GM19438 (cell line): ENCODE results near the gene KCTD1.

ENCODE experiments used
- ATAC-seq: cut with Tn5 transposase; IDR thresholded peaks from one replicate; pipeline ENCODE4 v1.9.1; 2021; ENCODE audit warnings: low read depth; ENCODE audit not compliant: unreplicated experiment

The KCTD1 gene

DNA sequence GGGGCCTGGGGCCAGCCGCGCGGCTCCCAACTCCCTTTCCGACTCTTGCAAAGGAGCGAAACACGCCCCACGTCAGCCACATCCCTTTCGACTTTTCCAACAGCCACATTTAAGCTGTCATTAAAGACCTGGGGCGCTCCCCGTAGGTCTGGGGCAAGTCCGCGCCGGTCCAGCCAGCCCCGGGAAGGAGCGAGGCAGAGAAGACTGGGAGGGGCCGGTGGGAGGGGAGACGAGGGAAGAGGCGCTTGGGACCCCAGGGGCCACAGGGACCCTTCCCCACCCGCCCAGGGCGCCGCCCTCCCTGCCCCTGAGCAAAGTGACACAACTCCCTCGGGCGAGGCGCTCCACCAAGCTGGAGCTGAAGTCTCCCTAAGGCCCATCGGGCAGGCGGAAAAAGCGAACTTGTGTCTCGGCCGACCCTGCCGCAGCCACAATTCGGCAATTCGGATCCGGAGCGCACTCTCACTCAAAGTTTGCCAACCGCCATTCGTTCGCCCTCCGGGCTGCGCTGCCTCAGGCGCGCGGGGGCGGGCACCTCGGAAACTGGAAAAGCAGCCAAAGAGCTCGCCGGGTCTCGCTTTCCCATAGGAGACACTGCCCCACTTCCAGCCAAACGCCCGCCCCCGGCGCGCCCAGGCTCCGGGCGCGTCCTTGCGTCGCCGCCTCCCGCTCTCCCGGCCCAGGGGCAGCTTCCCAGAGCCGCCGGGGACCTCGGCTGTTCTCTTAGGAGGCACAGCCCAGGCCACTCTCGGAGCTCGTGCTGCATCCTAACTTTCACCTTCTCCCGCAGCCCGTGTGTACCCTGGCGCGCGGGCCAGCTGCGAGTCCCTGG is 1.1 kb upstream of the KCTD1 start:
- ATAC-seq = no peak

DNA sequence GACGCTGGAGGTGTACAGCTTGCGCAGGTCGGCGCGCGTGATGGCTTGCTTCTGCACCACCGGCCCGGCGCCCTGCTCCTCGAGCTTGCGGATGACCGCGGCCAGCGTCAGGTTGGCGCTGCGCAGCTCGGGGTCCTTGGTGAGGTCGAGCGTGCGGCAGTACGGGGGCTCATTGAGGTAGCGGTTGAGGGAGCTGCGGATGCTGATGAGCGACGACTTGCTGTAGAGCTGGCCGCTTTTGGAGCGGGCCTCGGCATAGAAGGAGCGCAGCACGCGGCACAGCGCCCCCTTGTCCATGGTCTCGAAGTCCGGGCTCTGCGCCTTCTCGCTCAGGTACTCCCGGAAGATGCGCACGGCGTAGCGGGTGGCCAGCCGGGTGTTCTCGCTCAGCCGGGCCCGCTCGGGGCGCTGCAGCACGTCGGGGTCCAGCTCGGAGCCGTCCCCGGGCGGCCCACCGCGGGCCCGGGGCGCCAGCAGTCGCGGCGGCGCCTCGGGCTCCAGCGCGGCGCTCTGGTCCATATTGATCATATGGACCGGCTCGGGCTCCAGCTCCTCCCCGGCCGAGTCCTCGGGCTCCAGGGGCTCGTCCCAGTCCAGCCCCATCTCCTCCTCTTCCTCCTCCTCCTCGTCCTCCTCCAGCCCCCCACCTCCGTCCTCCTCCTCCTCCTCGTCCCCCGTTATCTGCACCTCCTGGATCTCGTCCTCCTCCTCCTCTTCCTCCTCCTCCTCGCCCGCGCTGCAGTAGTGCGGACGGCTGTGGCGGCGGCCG is 523 bp downstream of the KCTD1 start:
- peak; percentile 71 for ATAC-seq

DNA sequence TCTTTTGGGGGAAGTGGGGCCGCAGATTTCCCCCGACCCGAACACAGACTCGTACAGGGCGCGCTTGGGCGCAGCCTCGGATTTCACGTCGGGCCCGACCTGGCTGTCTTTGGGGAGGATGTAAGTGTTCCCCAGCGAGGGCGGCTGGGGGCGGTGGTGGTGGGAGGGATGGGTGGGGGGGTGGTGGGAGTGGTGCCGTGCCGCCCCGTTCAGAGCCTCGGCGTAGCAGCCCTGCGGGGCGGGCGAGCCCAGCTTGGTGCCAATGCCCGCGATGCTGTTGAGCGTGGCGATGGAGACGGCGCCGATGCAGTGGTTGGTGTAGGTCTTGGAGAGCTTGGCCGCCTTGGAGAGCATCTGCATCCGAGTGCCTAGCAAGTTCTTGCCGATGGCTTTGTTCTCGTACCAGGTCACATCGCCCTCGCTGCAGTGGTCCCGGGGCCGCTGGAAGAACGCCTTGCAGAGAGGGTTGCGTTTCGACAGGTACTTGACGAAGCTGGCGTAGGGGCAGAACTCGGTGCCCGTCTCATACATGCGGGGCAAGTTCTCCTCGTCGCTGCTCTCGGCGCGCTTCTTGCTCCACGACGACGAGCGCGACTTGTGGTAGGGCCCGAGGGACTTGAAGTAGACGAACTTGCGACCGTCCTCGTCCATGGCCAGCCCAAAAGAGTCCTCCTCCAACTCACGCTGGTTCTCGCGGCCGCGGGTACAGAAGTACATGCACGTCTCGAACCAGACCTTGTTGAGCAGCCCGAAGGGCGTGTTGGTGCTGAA is 1.3 kb downstream of the KCTD1 start:
- ATAC-seq = no peak

DNA sequence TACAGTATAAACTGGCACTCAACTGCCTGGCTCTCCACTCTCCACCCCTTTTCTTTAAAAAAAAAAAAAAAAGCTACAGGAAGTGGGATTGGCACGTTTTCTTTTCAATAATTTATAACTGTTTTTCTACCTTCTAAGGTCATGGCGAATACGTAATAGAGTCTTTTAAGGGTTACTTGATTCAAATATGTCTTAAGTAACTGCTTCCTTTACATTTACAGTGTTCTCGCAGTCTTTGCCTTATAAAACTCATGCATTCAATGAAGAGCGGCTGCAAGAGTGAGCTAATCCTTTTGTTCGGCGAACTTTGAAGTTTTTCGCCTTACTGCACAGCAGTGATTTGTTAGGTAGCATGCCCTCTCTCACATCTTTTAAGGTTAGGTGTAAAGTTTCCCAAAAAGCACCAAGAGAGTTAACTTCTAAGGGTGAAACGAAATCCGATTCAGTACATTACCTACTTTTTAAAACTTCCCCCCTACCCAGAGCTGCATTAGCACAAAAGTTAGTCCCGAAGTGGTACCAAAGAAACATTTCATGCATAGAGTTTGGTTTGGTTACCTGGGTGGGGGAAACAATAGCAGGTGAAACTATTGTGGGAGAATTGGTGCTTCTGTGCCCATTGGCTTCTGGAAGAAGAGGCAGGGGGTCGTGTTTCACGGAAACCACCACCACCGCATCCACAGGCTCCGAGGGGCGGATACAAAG is 2.0 kb downstream of the KCTD1 start:
- no peak for ATAC-seq

DNA sequence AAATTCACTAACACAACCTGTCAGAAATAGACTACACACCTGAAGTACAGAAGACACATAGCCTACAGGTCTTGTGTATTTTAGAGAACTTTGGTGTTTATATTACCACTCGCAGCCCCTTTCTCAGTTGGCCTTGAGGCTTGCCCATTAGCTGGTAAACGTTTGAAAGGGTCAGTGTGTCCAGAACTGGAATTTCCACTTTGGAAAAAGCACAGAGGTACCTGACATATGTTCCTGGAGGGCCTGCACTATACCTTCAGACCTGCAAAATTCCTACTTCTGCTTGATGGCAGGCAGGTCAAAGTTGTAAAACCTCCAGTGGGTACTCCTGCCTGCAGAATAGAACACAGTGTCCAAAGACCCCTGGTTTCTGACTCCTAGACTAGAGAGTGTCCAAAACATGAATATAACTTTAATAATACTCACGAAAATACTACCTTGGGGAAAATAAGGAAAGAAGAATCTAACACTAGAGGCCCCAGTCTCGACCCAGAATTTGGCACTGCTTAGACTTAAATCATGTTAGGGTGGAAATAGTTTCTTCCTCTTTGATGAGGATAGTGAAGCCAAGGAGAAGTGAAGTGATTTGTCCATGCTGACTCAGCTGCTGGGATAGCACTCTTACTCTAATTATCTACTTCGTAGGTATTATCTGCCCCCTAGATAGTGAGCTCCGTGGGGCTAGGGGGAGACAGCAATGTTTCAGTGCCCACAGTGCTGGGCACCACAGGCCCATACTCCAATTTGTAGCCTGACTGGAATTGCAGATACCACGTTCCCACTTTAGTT is 2.8 kb downstream of the KCTD1 start:
- ATAC-seq = no peak

DNA sequence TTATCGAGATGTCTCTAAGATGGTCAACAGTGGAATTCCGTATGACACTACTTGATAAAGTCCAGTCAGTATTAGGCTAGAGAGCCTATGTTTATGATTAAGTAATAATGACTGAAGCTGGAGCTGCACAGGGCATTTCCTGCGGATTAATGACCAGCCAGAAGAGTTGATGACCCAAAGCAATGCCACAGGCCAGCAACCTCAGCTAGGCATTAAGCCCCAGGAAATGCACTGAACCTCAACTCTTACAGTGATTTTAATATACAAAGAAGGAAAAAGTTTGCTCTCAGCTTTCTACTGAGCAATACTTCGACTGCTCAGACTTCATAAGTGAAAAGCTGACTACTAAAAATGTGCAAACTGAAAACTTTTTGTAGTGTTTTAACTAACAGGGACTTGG is 3.9 kb downstream of the KCTD1 start:
- no peak for ATAC-seq

DNA sequence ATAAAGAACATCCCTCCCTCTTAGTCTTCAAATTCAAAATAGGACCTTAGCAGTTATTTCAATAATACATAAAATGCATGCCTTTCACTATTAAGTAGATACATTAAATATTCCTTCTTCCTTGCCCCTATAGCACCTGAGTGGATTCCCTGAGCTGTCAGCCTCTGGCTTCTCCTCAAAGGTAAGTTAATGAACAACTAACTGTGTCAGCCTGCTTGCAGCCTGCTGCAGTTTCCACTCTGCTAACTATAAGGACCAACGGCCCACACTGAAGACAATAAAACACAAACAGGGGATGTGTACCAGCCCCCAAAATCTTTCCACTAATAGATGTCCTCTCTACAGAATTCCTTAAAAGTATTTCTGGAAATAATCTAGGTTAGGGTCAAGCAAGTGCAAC is 5.0 kb downstream of the KCTD1 start:
- no peak for ATAC-seq

DNA sequence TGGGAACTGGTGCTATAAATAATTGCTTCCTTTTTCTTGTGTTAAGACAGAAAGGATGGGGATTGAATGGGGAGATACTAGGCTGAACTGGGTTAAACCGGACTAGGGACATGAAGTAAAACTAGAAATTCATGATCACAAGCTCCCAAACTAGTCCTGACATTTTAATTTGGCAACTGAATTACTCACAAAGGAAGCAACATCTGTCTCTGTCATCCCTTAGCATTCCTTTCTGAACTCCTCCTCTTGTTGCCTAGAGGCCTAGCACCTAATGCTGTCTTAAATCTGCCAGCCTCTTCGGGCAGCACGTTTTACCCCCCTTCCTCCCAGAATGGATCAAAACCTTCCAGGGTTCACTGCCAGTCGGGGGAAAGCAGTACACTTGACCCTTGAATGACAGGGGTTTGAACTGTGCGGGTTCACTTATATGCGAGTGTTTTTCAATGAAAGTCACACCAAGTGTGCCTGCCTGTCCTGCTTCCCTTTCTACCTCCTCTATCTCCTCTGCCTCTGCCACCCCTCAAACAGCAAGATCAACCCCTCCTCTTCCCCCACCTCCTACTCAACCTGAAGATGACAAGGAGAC is 8.2 kb downstream of the KCTD1 start:
- ATAC-seq = no peak

DNA sequence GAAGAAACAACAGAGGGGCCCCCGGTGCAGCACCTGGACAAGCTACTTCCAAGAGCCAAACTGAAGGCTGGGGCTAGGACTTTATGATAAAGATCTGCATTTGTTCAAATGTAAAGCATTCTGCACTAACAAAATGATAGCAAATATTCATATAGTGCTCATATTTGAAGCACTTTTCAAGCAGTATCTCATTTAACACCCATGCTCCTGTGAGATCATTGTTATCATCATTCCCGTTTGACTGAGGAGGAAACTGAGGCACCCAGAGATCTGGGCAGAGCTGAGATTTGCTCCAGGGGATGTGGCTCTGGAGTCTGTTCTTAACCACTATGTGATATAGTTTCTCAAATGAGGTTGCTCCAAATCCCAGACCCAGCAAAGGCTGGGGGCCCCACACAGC is 9.8 kb downstream of the KCTD1 start:
- no peak for ATAC-seq

DNA sequence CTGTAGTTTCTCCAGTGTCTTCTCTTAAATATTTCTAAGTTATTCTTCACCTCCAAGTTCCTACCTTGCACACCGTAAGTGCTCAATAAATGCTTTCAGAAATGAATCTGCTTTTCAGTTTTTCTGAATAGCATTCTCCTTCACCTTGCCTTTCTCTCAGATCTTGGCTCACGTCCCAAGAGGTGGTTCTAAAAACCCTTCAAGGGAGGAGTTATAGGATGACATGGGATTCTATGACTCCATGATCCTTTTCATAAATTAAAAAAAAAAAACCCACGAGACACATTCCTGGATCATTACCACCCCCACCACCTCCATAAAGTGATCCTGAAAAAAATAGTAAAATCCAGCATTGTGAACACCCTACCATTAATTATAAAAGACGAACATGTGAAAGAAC is 11.7 kb downstream of the KCTD1 start:
- ATAC-seq = no peak

DNA sequence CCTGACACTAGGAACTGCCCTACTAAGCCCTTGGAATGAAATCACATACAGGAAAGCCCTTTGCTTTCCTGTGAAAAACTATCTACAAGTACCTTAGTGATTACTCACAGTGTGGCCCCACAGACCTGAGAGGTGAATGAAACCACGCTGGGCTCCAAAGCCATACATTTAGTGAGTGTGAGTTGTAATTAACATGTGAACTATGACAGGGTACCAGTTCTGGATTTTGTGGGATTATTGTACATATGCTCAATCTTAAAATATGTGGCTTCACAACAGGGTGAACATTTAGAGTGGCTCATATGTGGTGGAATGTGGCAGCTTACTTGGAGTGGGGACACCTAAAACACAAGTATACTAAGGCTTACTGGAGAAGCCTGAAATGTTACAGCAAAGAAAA is 12.3 kb downstream of the KCTD1 start:
- ATAC-seq = no peak

DNA sequence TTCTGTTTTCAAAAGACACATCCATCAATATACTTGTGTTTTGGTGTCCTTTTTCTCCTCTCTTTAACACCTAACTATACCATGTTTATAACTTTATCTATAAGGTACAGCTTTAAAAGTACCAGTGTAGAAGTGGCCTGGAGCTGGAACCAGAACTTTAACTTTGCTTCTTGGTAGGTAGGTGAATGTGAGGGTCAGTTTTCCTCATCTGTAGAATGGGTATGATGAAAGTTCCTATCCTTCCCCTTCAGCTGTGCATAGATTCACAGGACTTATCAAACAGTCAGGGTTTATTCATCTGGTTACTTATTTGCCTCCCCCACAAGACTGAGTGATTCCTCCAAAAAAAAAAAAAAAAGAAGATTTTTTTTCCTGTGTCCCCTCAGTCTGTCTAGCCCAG is 12.7 kb downstream of the KCTD1 start:
- no peak for ATAC-seq

DNA sequence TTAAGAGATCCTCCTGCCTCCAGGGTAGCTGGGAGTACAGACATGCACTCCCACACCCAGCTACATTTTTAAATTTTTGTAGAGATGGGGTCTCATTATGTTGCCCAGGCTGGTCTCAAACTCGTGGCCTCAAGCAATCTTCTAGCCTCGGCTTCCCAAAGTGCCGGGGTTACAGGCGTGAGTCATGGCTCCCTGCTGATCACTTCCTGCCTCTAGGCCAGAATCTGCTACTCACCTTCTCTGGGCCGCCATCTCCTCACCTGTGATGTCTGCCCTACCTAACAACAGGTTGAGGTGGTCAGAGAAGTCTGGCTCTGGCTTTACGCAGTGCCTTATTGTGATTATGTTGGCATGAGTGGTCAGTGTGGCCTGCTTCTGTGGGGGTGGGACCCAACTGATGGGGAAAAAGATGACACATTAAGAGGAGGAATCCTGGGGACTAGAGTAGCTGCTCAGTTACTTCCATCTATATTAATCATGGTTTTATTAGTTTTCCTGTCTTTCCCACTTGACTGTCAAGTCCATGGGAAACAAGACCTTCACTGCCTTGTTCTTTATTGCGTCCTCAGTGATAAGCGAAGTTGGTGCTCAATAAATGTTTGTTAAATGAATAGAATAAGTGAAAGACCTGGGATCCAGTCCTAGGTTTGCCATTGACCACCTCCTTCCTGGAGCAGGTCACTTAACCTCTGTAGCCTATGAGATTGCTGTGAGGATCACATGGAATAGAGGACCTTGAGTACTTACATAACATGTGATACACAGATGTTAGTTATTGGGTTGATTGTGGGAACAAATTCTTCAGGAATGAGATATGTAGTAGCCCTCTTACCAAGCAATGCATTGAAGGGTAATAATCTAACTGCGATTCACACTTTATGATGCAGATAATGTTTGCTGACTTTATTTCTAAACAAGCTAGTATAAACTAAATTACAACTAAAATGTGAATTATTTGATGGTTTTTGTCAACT is 15.7 kb downstream of the KCTD1 start:
- ATAC-seq = no peak

DNA sequence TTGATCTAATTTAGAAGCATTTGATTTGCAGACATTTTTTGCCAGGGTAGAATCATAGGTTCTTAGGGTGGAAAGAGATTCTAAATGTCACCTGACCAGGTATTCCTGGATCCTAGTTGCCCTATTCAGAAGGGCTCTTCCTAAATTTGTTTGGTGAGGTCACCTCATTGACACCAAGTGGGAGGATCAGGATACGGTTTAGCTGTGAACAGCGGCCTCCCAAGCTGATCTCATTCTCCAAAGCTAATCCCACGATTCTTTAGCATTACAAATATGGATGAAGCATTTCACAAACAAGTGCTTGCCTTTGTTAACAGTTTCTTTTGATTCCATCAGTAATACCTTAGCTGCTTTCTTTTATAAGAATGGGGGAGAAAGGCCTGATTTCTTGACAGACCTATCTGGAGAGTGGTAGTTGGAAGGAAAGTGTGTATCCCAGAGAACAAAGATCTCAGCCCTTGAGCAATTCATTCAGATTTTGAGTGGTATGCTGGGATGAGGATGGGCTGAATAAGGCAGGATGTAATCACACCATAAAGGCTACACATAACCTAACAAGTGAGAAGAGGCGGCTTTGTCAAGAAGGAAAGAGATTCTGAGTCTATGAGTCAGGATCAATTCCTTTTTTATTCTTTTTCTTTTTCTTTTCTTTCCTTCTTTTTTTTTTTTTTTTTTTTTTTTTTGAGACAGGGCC is 16.6 kb downstream of the KCTD1 start:
- no peak for ATAC-seq

DNA sequence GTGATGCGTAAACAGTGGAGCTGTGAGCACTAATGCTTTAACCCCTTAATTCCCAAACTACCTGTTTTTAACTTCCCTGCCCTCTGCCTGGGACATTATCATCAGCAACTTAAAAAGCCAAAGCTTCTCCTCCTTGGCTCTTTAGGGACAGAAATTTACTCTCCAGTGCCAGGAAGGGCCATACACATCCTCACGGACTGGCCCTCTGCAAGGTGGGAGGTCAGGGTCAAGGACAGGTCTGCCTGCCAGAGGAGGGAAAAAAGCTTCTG is 21.5 kb downstream of the KCTD1 start:
- ATAC-seq = no peak

DNA sequence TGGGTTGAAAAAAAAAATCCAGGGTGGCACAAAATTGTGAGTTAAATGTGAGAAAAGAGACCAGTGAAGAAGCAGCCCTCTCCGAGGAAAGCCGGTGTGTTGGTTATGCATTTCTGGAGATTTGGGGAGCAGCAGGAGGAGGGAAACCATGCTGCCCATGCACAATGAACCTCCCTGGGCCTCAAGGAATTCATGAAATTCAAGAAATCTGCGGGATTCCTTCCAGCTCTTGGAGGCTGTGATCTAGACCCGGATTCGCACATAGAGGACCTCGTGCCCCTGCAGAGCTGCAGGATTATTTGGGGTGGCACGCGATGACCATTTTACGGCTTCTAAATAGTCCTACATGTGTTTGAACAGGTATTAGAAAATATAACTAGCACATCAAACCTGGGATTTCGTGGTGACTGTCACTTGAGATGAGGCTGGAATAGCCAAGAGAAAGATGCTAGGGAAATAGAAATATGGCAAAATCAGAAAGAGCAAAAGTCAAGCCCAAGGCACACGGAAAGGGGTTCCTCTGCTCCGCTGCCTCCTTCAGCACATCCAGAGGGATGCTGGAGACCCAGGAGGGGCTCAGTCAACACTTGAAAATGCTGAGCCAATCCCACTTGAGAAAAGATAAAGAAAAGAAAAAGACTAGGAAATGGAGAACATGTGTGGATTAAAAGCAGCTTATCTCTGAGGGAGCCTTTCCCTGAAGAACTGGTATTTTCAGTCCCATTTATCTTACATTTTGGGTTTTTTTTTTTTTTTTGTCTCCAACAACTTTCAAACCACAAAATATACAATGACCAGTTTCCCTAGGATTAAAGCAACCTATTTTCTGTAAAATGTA is 22.0 kb downstream of the KCTD1 start:
- ATAC-seq = no peak
